ENCODE data around the gene SH3YL1. TPM values are rescaled to one million over a fixed set of nuclear protein-coding genes. Genes with fewer than 3 reads are reported as not detected.

Gene SH3YL1
- total RNA-seq, 1 donor from 2014 or later: 27.3 TPM

- H3K27ac ChIP-seq (ENCODE audit: low read depth, low read length): no peak overlapping the region
- FAIRE-seq: no peak
Measured at GRCh38 chr2:216068-216467, 47.8 kb downstream of the SH3YL1 start.

GRCh38 chr2:213932-214693 lies 49.7 kb downstream of the SH3YL1 start:
- Histone ChIP-seq H3K27me3 (ENCODE audit: insufficient read depth, low read length) (no peaks in the 10 kb centered on the region), H3K4me1 (ENCODE audit: insufficient read depth, low read length) (no peaks in the 10 kb centered on the region), H3K27ac (ENCODE audit: low read depth, low read length) (no peak overlapping the region), H3K4me3 (ENCODE audit: insufficient read depth, low read depth, low read length) (no peak overlapping the region), H4K20me1 (ENCODE audit: insufficient read depth, low read length) (no peaks in the 10 kb centered on the region), H3K4me2 (ENCODE audit: low read length) (no peak overlapping the region), H2AFZ (ENCODE audit: low read depth, low read length) (no peak overlapping the region), H3K9ac (ENCODE audit: low read length) (no peak overlapping the region), H3K36me3 (ENCODE audit: insufficient read depth, low read length) (no peaks in the 10 kb centered on the region), H3K9me3 (ENCODE audit: insufficient read depth, low read depth, low read length) (no peaks in the 10 kb centered on the region), H3K79me2 (ENCODE audit: insufficient read depth, low read length) (no peaks in the 10 kb centered on the region)
- Mint-ChIP-seq H3K27ac (ENCODE audit: unreplicated experiment) (no peak overlapping the region), H3K4me3 (ENCODE audit: unreplicated experiment) (no peak overlapping the region), H3K36me3 (ENCODE audit: low read depth, unreplicated experiment) (peaks cover 4% of the 10 kb centered on the region), H3K27me3 (ENCODE audit: low read depth, unreplicated experiment) (peaks cover 9% of the 10 kb centered on the region), H3K4me1 (ENCODE audit: low read depth, unreplicated experiment) (no peaks in the 10 kb centered on the region), H3K9me3 (ENCODE audit: unreplicated experiment) (peaks cover 5% of the 10 kb centered on the region)
- TF ChIP-seq EZH2 (IDR thresholded peaks at IDR 0.05; ENCODE audit: insufficient read depth, low read length): no peak
- FAIRE-seq (no peak), DNase-seq (ENCODE audit: low read depth) (no peak)

More at GRCh38 chr2:216068-216467, 47.8 kb downstream of the SH3YL1 start:
- H3K4me3 ChIP-seq (ENCODE audit: insufficient read depth, low read depth, low read length): no peak overlapping the region
- H3K4me2 ChIP-seq (ENCODE audit: low read length): no peak overlapping the region
- no peak for DNase-seq (ENCODE audit: low read depth)
- no peaks in the 10 kb centered on the region for H3K79me2 ChIP-seq (ENCODE audit: insufficient read depth, low read length)
- H3K9ac ChIP-seq (ENCODE audit: low read length): no peak overlapping the region
- Mint-ChIP-seq H3K9me3 (ENCODE audit: unreplicated experiment) (peaks cover 5% of the 10 kb centered on the region), H3K27ac (ENCODE audit: unreplicated experiment) (no peak overlapping the region), H3K27me3 (ENCODE audit: low read depth, unreplicated experiment) (no peaks in the 10 kb centered on the region), H3K4me3 (ENCODE audit: unreplicated experiment) (no peak overlapping the region), H3K4me1 (ENCODE audit: low read depth, unreplicated experiment) (no peaks in the 10 kb centered on the region), H3K36me3 (ENCODE audit: low read depth, unreplicated experiment) (peaks cover 4% of the 10 kb centered on the region)
- H3K27me3 ChIP-seq (ENCODE audit: insufficient read depth, low read length): no peaks in the 10 kb centered on the region
- TF ChIP-seq EZH2 (IDR thresholded peaks at IDR 0.05; ENCODE audit: insufficient read depth, low read length): no peak
- no peak for TF ChIP-seq CTCF (IDR thresholded peaks at IDR 0.05; ENCODE audit: insufficient read depth, low read depth, low read length)
- no peaks in the 10 kb centered on the region for H3K9me3 ChIP-seq (ENCODE audit: insufficient read depth, low read depth, low read length)
- H3K4me1 ChIP-seq (ENCODE audit: insufficient read depth, low read length): no peaks in the 10 kb centered on the region
- H2AFZ ChIP-seq (ENCODE audit: low read depth, low read length): no peak overlapping the region
- peaks cover 3% of the 10 kb centered on the region for H3K36me3 ChIP-seq (ENCODE audit: insufficient read depth, low read length)
- H4K20me1 ChIP-seq (ENCODE audit: insufficient read depth, low read length): no peaks in the 10 kb centered on the region

GRCh38 chr2:211486-212184 lies 52.2 kb downstream of the SH3YL1 start:
- no peaks in the 10 kb centered on the region for H3K36me3 ChIP-seq (ENCODE audit: insufficient read depth, low read length)
- Mint-ChIP-seq H3K36me3 (ENCODE audit: low read depth, unreplicated experiment) (no peaks in the 10 kb centered on the region), H3K9me3 (ENCODE audit: unreplicated experiment) (peaks cover 5% of the 10 kb centered on the region), H3K27me3 (ENCODE audit: low read depth, unreplicated experiment) (peaks cover 19% of the 10 kb centered on the region), H3K4me1 (ENCODE audit: low read depth, unreplicated experiment) (no peaks in the 10 kb centered on the region), H3K27ac (ENCODE audit: unreplicated experiment) (no peak overlapping the region), H3K4me3 (ENCODE audit: unreplicated experiment) (no peak overlapping the region)
- no peaks in the 10 kb centered on the region for H3K79me2 ChIP-seq (ENCODE audit: insufficient read depth, low read length)
- no peaks in the 10 kb centered on the region for H4K20me1 ChIP-seq (ENCODE audit: insufficient read depth, low read length)
- TF ChIP-seq EZH2 (IDR thresholded peaks at IDR 0.05; ENCODE audit: insufficient read depth, low read length) (no peak), CTCF (IDR thresholded peaks at IDR 0.05; ENCODE audit: insufficient read depth, low read depth, low read length) (no peak)
- FAIRE-seq (no peak), DNase-seq (ENCODE audit: low read depth) (no peak)
- H3K27me3 ChIP-seq (ENCODE audit: insufficient read depth, low read length): no peaks in the 10 kb centered on the region
- no peaks in the 10 kb centered on the region for H3K4me1 ChIP-seq (ENCODE audit: insufficient read depth, low read length)
- no peak overlapping the region for H3K27ac ChIP-seq (ENCODE audit: low read depth, low read length)
- no peak overlapping the region for H3K9ac ChIP-seq (ENCODE audit: low read length)
- no peak overlapping the region for H3K4me2 ChIP-seq (ENCODE audit: low read length)
- no peak overlapping the region for H3K4me3 ChIP-seq (ENCODE audit: insufficient read depth, low read depth, low read length)
- no peaks in the 10 kb centered on the region for H3K9me3 ChIP-seq (ENCODE audit: insufficient read depth, low read depth, low read length)
- H2AFZ ChIP-seq (ENCODE audit: low read depth, low read length): no peak overlapping the region
